ENCODE data around the gene TRIM24. TPM values are rescaled to one million over a fixed set of nuclear protein-coding genes. Genes with fewer than 3 reads are reported as not detected.

The TRIM24 gene
- total RNA-seq, 1 donor from 2014 or later = 9.2 TPM

DNA sequence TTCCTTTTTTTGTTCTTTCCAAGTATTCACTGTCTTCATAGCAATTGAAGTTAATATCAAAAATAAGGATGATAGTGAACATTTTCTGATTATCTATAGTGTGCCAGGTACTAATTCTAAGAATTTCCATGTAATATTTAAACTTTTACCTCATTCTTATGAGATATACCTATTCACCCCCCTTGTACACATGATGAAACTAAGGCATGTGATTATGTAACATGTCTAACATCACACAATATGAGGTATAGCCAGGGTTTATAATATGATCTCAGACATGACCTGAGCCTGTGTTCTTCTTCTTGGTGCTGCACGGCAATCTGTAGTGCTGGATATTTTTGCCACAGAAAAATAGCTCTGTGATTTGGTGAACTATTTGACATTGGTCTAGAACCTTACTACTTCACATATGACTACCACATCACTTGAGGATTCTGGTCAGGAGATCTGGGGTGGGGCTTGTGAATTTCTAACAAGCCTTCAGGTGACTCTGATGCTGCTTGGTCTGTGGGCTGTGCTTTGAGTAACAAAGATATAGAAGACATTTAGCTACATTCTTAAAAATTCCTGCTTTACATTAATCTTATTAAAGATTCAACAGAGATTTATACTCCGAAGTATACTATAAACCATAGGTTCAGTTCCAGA, 79.1 kb downstream of the TRIM24 start:
- no peak for ATAC-seq

DNA sequence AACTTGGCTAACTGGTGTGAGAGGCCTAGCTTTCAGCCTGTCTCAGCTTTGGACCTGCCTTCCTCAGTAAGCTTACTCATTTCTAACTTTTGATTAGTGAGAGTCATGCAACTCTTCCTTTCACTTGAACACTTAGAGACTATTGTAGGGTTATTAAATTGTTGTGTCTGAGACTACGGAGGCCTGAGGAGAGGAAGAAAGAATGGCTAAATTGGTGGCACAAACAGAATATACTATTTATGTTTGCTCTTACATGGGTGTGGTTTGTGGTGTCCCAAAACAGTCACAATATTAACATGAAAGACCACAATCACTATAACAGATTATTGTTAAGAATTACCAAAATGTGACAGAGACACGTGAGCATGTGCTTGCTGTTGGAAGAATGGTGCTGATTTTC, 82.1 kb downstream of the TRIM24 start:
- no peak for ATAC-seq

DNA sequence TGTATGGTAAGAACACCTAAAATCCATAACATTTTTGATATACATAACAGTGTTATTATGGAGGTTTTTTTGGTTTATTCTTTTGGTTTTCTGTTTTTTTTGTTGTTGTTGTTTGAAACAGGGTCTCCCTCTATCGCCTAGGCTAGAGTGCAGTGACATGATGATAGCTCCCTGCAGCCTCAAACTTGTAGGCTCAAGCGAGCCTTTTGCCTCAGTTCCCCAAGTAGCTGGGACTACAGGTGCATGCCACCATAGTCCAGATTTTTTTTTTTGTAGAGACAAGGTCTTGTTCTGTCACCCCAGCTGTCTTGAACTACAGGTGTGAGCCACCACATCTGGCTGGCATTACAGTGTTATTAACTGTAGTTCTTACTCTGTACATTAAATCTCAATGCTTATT, 83.7 kb downstream of the TRIM24 start:
- no peak for ATAC-seq

DNA sequence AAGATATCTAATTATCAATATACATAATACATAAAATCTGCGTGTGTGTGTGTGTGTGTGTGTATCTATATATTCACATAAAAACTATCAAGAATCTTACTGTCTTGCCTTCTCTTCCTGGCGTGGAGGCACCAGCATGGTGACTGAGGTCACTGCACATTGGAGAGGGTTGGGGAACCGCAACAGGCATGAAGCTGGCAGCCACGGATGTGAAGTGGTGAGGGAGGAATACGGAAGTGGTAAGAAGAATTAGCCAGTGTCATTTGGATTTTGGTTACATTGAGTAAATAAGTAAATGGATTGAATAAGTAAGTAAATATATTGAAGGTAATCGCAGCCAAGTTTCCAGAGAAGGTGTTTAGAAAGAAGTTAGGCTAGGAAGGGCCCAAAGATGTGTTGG, 85.1 kb downstream of the TRIM24 start:
- no peak for ATAC-seq

DNA sequence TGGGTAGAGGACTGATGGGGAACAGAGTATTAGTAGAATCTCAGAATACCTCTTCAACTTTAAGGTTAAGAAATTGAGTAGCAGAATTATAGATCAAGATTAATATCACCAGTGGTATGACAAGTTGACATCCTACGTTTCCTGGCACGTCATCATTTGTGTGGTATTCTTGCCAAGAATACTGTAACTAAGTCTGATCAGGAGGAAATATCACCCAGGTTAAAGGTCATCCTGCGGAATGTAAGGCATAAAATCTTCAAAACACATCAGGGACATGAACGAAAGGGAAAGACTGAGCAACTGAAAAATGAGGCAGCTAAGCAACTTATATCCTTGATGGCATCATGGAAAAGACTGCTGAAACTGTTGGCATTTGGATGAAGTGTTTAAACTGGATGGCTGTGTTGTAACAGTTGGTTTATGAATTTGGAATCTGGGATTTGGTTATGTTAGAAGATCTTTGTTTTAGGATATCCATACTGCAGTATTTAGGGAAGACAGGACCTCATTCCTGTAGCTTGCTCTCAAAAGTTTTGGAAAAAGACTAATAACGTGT, 86.1 kb downstream of the TRIM24 start:
- no peak for ATAC-seq

DNA sequence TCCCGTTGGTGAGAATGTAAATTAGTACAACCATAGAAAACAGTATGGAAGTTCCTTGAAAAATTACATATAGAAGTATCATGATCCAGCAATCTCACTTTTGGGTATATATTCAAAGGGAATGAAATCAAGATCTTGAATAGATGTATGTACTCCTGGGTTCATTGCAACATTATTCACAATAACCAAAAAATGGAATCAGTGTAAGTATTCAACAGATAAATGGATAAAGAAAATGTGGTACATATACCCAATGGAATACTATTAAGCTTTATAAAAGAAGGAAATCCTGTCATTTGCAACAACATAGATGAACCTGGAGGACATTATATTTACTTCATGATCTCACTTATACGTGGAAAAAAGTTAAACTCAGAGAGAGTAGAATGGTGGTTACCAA, 86.8 kb downstream of the TRIM24 start:
- ATAC-seq = no peak

DNA sequence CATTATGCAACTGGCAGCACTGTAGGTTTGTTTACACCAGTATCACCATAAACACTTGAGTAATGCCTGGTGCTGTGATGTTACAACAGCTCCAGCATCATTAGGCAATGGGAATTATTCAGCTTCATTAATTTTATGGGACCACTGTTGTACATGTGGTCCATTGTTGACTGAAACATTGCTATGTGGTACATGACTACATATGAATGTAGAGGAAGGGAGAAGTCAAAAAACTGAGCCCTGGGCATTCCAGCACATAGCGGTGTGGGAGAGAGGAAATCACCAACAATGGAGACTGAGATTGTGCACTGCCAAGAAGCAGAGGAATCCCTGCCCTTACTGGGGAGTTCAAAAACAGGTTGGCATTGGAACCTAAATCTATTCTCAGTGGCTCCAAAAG, 89.0 kb downstream of the TRIM24 start:
- ATAC-seq = no peak

DNA sequence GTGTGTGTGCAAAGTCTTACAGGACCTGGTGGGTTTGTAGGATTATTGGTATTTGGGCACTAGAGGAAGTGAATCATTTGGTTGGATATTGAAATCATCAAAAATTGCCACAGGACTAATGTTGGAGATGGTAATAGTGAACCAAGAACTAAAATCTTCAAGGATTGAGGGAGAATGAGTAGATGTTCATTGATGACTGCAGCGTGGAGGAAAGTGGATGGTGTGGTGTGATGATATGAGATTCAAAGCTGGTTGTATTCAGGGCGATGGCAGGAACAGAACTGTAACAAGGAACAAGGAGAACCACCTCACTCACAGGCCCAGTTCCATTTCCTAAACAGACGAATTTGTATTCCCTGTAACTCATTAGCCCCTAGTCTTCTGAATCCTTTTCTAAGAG, 90.3 kb downstream of the TRIM24 start:
- ATAC-seq = no peak

DNA sequence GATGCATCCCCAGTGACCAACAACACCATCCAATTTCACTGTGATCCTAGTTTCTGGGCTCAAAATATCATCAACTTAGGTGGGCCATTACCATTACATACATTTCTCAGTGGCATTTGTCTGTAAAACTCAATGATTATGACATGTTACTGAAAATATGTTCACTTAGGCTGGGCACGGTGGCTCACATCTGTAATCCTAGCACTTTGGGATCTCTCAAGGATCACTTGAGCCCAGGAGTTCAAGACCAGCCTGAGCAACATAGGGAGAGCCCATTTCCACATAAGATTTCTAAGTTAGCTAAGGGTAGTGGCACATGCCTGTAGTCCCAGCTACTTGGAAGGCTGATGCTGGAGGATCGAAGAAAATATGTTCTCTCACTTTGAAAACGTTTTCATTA, 91.0 kb downstream of the TRIM24 start:
- ATAC-seq = no peak

DNA sequence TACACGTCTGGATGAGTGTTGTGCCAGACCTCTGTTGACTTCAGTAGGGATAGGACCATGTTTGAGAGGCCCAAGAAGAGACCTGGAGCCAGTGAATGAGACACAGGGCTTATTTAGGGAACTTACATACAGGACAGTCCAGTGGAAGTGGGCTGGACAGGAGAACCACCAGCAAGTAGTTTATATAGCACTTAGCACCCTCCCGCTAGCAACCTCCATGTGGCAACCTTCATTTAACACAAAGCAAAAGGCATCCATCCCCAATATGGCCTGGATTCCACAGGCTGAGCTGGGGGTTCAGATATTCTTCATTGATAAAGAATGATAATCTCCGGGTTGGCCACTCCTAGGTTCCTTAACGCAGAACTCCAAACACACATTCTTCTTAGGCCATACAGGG, 93.7 kb downstream of the TRIM24 start:
- ATAC-seq = no peak

DNA sequence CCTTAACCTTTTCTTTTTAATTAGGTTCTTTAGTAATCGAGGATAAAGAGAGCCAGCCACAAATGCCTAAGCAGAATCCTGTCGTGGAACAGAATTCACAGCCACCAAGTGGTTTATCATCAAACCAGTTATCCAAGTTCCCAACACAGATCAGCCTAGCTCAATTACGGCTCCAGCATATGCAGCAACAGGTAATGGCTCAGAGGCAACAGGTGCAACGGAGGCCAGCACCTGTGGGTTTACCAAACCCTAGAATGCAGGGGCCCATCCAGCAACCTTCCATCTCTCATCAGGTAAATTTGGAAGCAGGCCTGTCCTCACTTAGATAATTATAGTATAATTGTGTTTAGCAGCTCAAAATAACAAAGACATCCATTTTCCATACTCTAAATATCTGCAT, 94.6 kb downstream of the TRIM24 start:
- no peak for ATAC-seq

DNA sequence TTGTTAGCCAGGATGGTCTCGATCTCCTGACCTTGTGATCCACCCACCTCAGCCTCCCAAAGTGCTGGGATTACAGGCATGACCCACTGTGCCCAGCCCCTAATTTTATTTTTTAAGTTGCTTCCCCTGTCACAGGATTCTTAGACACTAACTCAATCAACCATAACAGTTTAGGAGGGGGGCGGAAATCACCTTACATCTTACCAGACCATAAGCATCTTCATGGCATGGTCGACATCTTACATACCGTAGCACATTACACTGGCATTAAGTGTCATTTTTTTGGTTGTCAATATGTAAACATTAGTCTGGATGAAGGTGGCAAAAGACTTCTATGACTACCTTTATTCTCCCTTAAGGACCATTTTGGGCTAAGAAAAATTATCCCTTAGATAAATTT, 95.6 kb downstream of the TRIM24 start:
- no peak for ATAC-seq

DNA sequence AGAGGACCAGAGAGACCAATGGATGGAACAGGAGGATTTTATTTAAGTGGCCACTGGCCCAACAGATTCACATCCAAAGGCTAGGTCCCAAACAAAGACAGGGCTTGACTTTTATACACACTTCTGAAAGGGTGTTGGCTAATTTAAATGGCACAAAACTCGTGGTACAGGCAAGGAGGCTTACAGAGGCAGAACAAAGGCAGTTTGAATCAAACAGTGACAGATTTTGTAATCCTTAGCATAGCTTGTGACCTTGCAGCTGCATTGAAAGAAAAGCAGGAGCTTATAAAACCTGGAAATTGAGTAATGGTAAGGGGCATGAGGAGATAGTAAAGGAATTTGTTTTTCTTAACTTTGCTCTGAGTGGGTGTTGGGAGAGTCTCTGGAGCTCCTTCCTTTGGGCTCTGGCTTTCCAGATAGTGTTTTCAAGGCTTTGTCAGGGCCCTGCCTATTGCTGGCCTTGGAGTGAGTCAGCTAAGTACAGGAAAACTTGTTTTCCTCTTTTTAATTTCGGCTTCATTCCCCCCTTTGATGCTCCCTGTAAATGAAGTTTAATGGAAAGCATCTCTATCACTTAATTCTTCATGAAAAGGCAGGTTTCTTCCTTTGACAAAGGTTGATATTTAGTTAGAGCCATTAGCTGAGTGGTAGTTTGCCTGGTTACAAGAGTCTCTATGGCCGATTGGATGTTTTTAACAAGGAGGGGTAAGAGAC, 96.9 kb downstream of the TRIM24 start:
- no peak for ATAC-seq

DNA sequence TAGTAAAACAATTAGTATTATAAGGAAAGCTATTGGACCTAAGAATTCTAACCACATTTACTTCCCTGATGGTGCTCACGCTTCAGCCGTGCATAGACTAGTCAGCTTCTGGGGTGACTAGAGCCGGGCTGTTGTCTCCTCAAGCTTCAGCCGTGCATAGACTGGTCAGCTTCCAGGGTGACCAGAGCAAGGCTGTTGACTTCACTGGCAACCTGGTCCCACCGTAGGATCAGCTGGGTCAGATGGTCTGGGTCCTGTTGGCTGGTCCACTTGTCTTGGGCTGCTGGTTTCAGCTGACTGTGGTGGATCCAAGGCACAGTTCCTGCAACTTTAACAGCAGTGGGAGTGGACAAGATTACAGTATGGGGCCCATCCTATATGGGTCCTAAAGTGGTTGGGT, 99.4 kb downstream of the TRIM24 start:
- ATAC-seq = no peak

DNA sequence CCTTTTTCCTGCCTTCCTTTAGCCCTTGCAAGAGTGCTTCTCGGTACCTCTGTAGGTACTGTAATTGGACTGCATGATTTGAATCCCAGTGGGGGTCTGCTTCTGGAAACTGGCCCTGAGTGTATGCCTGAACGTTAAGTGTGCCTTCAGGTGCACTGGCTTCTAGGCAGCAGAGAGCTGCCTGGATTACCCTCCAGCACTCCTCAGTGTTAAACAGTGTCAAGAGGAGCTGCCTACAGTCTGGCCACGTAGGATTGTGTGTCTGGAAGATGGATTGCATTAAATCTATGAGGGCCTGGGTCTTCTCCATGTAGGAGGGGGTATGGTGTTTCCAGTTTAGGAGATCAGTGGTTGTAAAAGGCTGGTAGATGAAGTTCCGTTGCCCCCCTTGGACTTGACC, 103.7 kb downstream of the TRIM24 start:
- ATAC-seq = no peak

DNA sequence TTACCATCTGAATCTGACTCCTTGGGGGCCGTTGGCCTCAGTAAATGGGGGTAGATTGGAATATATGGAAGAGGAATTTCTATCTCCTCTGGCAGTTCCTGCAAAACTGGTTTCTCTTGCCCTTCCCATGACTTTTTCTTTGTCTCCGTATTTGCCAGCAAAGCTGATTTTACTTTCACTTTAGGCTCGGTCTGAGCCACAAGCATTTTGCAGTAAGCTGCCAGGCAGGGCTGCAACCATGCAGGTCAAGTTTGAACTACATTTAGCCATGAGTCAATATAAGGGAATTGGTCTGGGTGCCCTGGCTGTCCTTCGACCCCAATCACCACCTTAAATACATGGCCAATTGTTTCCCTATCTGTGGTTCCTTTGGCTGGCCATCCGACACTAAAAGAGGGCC, 104.3 kb downstream of the TRIM24 start:
- ATAC-seq = peak; percentile 83

DNA sequence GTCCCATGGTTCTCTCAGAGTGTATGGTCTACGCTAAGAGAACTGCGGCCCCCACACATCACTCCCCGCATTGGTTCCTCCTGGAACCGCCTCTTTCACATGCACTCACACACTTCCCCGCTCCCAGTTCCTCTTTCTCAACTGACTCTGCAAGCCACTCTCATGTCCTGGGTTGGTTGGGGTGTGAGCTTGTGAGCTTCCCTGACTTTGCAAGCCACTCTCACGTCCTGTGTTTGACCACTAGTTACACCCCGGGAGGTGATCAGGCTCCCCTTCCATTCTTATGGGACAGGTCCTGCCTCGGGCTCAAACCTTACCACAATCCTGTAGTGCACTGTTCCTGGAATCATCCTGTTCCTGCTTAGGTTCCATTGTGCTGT, 105.0 kb downstream of the TRIM24 start:
- ATAC-seq = peak; percentile 9

DNA sequence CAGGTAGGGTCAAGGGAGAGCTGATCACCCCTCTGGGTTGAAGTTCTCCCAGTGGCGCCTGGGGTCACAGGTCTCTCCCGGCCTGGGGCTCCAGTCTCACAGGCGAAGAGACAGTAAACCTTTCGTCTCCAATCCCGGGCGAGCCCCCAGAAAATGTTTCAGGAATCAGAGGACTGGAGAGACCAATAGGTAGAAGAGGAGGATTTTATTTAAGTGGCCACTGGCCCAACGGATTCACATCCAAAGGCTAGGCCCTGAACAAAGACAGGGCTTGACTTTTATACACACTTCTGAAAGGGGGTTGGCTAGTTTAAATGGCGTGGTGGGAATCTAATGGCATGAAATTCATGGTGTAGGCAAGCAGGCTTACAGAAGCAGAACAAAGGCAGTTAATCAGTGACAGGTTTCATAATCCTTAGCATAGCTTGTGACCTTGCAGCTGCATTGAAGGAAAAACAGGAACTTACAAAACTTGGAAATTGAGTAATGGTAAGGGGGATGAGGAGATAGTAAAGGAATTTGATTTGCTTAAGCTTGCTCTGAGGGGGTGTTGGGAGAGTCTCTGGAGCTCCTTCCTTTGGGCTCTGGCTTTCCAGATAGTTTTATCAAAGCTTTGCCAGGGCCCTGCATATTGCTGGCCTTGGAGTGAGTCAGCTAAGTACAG, 105.5 kb downstream of the TRIM24 start:
- peak; percentile 28 for ATAC-seq

DNA sequence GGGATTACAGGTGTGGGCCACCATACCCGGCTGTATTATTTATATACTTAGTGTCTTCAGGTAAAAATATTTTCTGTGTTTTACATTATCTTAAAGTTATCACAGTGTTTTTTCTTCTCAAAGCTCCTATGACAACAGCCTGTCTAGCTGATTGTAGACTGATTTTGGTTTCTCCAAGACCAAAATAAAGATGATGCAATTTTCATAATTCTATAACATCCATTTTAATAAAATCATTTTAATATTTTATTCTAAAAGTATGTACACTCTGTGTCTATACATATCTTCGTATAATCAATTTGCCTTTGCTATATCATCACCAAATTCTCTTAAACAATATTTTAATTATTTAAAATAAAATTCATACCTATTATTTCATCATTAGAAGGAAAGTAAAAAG, 108.6 kb downstream of the TRIM24 start:
- no peak for ATAC-seq

DNA sequence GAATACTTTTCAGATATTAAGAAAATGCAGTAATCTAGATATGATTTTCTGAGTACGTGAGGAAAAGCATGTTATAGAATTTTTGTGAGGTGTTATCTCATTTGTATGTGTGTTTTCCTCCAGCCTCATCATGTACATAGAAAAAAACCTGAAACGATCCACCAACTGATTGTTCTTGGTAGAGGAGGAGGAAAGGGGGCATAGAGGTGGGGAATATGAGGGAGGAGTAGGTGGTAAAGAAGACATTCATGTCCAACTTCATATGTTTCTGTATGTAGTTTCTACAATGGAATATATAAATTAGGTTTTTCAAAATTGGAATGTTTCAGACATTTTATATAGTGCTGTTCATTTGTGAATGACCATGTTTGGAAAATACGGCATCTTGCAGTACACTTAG, 109.4 kb downstream of the TRIM24 start:
- ATAC-seq = no peak

DNA sequence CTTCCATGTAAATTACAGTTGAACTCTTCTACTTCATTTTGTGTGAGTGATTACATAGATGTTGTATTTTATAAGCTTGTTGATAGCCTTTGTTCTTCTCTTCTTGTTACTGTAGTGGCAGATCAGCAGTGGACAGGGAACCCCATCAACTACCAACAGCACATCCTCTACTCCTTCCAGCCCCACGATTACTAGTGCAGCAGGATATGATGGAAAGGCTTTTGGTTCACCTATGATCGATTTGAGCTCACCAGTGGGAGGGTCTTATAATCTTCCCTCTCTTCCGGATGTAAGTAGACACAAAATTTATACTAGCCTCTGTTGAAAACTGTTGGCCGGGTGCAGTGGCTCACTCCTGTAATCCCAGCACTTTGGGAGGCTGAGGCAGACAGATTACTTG, 110.7 kb downstream of the TRIM24 start:
- no peak for ATAC-seq

DNA sequence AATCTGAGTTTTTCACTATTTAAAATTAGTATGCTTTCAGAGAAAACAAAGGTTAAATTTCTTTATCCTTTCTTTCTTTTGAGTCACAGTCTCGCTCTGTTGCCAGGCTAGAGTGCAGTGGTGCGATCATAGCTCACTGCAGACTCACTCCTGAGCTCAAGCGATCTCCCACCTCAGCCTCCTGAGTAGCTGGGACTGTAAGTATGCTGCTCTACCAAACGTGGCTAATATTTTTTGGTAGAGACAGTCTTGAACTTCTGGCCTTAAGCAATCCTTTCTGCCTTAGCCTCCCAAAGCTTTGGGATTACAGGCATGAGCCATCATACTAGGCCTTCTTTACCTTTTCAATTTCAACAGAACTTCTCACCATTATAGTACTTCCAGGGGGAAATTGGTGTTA, 113.7 kb downstream of the TRIM24 start:
- no peak for ATAC-seq

DNA sequence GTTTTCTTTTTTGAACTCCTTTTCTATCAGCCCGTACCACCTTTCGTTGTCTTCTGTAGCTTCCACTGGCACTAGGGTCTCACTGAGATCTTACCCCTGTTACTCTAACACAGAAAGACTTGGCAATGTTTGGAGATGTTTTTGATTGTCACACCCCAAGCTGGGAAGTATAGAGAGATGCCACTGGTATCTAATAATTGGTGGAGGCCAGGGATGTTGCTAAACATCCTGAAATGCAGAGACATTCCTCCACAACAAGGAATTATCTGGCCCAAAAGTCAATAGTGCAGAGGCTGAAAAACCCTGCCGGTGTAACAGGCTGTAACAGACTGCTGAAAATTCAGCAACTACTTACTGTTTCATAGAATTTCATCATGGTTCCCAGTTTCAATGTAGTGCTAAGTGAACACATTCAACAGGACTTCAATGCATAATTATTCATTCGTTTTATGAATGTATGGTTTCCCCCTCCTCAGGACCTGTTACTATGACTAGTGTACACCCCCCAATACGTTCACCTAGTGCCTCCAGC, 115.9 kb downstream of the TRIM24 start:
- ATAC-seq = no peak

DNA sequence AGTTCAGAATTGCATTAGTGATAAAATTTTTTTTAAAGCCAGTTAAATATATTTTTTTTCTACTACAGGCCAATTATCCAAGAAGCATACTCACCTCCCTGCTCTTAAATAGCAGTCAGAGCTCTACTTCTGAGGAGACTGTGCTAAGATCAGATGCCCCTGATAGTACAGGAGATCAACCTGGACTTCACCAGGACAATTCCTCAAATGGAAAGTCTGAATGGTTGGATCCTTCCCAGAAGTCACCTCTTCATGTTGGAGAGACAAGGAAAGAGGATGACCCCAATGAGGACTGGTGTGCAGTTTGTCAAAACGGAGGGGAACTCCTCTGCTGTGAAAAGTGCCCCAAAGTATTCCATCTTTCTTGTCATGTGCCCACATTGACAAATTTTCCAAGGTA, 119.1 kb downstream of the TRIM24 start:
- ATAC-seq = no peak

Measured in esophagus mucosa (tissue), 1 donor.